Effector CD8-positive, alpha-beta T cell (primary cell): ENCODE measurements around the gene MSRB2.
"Not testable (repeated sequence)": the region's sequence is repeated elsewhere in the genome, so short reads cannot be mapped to it uniquely, and the experiment has no call there.

Experiments
- DNase-seq: peaks from one replicate; lab custom pipeline; 2025; lab: John Stamatoyannopoulos, UW
- total RNA-seq, 4 experiments: gene quantifications; one replicate each; lab custom pipeline; 2026; lab: John Stamatoyannopoulos, UW

MSRB2 gene
- 1.6 to 4.9 (median 2.3) reads per million in 4 experiments for total RNA-seq

DNA sequence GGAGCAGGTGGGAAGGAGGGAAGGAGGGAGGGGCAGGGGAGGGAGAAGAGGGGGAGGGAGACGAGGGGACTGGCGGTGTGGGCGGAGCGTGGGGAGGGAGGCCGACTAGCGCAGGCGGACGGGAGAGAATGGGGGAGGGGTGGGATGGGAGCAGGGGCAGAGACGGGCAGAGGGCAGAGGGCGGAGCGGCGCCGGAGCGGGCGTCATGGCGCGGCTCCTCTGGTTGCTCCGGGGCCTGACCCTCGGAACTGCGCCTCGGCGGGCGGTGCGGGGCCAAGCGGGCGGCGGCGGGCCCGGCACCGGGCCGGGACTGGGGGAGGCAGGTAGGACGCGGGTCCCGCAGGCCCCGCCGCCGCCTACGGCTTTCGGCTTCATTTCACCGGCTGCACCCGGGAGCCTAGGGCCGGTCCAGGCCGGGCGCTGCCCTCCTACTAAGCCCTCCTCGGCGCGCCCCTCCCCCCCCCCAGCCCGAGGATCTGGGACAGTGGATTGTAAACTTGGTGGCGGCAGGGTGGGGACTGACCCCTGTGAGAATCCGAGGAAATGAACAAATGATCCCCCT lies at the start of gene MSRB2:
Gene MSRB2, plus strand, starts transcription at position 176 of the 562 bp plus-strand sequence. Its CDS starts 30 bp downstream, at position 206.
- peak; percentile 62 for DNase-seq

DNA sequence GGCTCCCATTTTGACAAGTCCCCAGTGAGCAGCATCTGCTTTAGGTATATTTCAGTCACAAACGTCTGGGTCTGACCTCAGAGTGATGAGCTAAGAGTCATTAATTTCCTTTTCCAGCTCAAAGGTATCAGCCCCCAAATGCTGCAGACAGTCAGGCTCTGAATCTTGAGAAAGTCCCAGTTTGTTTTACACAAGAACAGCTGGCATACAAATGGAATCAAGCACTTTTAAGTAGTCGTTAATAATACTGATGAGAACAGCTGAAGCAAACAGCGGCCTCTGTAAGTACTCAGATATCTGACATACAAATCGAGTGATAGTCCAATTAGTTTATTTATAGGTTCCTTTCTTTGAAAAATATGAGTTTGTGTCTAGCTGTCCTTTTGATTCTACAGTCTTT lies 49.4 kb upstream of the MSRB2 start:
- DNase-seq: no peak

DNA sequence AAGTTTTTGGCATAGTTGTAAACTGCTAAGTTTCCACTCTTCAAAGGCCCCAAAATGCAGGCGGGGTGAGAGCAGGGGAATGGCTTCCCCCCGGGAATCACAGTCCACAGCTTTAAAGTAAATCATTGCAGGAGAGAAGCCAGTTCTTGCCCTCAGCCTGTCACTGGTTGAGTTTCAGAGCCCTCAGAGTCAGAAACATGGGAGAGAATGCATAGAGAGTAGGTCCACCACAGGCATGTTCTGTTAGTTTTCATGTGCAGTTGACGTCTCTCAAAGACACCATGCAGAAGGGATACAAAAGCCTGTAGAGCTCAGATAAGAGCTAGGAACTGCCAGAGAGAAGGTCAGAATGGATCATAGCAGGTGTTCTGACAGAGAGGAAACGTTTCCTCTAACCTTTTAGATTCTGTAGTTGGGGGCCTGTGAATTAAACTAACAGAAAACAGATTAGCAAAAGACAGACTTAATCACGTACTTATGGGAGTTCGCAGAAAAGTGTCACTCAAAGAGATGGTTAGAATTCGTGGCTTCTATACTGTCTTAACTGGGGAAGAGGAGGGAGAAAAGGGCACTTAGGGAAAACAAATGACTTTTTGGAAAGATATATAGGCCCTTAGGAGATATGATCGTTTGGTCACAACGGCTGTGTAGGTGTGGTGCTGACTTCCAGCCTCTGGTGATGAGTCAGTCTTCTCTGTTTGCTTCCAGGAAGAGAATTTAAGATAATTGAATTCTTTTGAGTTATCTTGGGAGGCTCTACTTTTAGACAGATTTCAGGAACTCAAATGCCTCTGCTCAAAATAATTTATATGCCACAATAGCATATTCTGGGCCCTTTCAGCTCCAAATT lies 48.0 kb upstream of the MSRB2 start:
- DNase-seq: no peak

DNA sequence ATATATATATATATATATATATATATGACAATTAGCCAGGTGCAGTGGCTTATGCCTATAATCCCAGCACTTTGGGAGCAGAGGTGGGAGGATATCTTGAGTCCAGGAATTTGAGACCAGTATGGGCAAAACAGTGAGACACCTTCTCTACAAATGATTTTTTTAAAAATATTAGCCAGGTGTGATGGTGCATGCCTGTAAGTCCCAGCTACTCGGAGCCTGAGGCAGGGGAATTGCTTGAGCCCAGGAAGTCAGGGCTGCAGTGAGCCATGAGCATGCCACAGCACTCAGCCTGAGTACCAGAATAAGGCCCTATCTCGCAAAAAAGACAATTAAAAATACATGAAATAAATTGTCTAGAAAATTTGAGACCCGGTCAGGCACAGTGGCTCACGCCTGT lies 47.2 kb upstream of the MSRB2 start:
- DNase-seq: no peak

DNA sequence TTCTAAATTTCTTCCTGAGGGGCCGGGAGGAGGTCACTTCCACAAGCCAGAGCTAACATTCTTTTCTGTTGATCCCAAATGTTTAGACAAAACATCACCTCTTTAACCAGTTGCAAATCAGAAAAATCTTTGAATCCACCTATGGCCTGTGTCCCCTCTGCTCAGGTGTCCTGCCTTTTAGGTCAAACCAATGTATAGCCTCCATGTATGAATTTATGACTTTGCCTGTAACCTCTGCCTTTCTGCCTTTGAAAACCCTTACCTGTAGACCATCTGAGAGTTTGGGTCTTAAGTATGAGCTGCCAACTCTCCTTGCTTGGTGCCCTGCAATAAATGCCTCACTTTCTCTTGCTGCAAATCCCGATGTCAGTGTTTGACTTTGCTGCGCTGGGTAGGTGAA lies 44.1 kb upstream of the MSRB2 start:
- no peak for DNase-seq

DNA sequence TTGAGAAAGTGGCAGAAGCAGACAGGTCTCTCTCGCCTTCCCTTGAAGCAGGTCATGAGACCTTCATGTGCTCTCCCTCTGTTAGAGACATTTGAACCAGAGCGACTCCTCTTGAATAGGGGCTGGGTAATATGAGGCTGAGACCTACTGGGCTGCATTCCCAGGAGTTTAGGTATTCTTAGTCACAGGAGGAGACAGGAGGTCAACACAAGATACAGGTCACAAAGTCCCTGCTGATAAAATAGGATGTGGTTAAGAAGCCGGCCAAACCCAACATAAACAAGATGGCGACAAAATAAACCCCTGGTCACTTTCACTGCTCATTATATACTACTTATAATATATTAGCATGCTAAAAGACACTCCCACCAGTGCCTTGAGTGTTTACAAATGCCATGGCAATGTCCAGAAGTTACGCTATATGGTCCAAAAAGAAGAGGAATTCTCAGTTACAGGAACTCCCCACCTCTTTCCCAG lies 43.5 kb upstream of the MSRB2 start:
- DNase-seq: no peak

DNA sequence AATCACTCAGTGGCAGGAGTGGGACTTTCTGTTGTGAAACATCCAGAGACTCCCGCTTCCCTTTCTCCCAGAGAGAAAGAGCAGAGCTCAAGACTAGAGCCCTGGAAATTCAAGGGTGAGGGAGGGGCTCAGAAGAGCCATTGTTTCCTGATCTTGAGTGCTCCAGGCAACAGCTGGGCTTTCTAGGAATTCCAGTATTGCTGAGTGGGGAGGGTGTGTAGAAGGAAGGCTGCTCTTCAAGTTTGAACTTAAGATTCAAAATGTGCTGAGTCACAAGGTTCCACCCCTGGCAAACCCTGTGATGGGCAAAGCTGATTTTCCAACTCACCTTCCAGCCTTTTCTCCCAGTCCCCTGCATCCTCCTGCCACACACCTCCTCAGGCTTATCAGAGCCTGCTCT lies 42.3 kb upstream of the MSRB2 start:
- DNase-seq: no peak

DNA sequence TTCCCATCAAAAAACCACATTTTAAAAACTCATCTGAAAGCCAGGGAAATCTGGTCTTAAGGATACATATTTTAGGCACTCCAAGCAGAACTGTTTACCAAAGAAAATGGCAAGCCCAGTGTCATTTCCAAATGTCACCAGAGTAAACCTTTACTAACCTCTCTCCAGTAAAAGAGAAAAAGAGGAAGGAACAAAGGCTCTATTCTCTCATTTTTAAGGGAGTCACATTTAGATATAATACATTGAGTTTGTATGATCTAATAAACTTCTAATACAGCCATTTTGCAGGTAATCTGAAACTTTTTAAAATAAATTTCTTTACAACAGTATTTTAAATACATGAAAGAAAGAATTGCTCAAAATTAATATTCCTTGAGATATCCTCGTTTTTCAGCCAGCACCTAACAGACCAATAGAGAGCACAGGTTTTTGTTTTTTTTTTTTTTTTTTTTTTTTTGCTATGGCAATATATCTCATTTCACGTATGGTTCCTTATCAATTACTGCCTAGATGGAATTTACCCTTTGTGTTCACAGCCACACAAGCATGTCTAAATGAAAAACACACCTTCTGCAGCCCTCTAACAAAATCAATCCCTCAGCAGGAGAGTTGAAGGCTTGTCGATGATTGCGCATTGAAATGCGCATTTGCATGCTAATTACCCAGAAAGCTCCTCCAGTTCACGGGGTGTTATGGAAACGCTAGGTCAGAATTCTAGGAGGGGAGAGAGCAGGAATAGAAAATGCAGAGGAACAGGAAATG lies 39.8 kb upstream of the MSRB2 start:
- no peak for DNase-seq

DNA sequence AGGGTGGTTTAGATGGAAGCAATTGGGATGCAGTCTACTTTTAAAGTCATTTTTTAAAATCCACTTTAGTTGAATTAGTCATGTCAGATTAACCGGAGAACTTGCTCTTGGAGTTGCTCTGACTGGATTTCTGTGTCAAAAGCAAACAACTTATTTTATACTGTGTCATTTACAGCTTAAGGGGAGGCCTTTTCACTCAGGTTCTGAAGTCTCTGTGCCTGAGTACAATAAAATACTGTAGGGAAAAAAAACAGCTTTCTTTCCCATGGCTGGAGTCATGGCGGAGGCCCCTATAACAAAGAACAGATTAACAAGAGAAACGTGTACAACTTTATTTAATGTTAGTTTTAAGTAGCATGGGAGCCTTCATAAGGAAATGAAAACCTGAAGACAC lies 39.2 kb upstream of the MSRB2 start:
- DNase-seq: no peak

DNA sequence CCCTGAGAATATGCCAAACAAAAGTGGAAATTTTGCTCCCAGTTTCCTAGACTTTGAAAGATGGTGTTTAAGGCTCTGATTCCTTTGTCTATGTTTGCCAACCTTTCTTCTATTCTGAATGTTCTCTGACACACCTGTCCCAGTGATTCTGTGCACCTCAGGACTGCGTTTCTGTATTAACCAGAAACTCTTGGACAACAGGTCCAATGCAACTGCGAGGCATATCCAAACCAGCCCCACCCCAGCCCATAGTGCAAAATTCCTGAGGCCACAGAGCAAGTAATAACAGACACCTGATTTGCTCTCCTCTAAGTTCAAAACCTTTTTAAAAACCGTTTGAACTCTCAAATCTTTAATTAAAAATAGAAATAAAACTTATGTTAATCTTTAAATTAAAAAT lies 37.0 kb upstream of the MSRB2 start:
- DNase-seq: no peak

DNA sequence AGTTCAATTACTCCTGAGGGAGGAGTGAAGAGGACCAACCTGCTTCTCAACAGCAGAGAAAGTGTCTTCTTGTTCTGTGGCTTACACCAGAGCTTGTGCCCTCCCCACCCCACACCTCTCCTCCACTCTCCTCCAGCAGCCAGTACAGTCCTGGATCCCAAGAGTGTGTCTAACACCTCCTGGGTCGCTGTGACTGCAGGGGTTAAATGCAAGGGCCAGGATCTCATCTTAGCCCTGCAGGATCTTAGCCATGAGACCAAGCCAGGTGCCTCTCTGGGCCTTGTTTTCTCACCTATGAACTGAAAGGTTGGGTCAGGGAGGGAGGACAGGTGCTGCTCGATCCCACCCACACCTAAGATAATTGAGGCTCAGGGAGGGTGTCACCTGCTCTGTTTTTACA lies 34.5 kb upstream of the MSRB2 start:
- DNase-seq: no peak

DNA sequence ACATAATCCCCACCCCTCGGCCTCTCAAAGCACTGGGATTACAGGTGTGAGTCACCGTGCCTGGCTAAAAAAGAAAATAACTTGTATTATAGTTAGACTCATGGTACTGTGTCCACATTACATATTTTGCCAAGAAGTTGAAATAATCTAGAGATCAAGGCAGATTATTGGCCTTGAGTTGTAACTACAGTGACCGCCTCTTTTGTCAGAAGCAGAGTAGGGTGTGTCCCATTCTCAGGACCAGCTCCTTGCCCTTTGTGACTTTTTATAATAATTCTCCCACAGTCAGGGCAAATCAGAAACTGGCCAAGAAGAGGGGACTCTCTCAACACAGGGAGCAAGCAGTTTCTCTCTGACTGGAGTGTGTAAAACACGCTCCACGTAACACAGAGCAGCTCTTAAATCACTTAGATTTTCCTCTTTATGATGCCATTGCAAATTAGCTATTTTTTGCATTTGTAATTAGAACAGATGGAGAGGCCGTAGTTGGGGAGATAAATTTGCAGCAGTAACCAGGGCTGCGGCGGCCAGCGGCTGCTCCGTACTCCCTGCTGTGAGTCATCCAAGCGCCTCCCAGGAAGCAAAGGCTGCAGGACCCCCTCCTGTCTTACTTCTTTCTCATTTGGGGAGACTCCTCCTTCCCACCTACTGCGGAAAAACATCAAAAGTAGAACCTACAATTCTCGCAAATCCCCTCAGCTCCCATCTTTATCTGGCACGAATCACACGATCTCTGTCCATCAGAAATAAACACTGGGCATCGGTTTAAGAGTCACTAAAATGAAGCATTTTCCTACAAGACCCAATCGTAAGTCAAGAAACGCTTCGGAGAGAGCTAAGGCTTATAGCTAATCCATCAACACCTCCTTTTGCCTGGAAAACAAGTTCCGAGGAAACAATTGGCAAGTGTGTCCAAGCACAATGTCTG lies 32.1 kb upstream of the MSRB2 start:
- no peak for DNase-seq

DNA sequence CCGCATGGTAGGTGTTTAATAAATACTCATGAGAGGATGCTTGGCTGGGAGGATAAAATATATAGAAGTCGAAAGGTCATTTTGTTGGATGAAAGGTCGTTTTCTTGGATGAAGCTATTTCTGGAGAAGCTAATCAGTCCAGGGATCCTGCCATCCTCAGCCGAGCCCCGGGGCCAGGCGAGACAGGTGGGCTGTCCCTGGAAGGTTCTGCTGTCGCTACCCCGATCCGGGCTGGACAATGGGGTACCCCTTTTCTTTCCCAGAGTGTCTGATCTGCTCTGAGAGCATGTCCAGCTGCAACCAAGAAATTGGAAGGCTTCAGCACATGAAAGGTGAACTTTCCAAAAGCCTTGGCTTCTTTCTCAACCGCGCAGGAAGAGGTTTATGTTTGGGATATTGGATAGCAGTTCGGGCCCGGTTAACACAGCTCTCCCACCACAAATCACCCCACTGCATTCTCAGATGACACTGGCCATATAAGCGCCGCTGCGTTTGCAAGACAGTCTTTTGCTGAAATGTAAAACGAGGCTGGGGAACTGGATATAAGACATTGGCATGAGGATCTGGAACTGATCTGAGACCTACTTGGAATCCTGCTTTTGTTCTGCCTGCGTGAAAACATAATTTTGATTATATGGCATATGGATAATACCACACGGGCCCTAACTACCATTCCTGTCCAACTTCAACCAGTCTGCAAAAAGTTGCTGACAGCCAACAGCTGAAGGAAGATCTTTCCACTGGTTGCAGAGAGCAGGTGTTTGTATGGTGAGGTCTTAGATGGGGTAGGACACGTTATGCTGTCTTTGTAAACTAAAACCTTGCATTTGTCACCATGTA lies 31.2 kb upstream of the MSRB2 start:
- no peak for DNase-seq

DNA sequence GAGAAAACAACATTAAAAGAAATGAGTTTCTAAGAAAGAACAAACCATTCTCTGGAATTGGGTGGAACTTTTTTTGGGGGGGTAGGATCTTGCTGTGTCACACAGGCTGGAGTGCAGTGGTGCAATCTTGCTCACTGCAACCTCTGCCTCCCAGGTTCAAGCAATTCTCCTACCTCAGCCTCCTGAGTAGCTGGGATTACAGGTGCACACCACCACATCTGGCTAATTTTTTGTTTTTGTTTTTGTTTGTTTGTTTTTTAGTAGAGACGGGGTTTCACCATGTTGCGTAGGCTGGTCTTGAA lies 30.6 kb upstream of the MSRB2 start:
- not testable (repeated sequence) for DNase-seq

DNA sequence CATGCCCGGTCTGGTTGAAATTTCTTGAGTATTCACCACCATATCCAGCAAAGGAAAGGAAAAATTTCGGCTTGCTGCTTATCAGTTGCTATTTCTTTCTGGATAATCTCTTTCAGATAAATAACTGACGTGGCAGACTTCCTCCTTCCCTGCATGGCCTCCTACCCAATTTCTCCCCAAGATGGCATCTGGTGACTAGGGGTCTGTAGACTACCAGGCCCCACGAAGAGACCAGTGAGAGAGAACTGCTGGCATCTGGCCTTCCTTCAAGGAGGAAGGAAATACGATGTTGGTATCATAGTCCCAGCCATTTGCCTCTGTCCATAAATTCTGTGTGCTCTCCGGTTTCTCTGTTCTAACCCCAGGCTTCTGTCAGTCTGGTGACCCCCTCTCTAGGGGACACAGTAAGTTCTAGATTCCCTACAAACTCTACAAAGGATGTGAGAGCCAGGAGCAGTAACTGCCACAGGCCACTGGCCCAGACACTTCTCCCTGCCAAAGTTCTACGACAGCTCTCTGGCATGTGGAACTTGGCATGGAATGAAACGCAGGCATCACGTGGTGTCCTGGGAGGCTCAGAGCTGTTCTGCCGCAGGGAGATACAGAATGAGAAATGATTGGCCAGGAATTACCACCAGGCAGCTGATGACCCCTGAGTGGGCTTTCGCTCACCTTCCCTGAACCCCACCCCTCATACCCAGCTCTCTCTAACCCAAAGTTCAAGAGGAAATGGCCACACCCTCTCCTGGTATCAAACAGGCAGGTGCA lies 30.0 kb upstream of the MSRB2 start:
- DNase-seq: no peak

DNA sequence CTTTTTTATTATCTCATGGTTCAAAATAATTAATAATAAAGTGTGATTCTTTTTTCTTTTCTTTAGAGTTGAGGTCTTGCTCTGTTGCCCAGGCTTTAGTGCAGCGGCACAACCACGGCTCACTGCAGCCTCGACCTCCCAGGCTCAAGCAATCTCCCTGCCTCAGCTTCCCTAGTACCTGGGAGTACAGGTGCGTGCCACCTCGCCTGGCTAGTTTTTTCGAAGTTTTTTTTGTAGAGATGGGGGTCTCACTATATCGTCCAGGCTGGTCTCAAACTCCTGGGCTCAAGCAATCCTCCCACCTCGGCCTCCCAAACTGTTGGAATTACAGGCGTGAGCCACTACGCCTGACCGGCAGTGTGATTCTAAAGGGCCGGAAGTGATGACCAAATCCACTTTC lies 28.0 kb upstream of the MSRB2 start:
- DNase-seq: no peak

DNA sequence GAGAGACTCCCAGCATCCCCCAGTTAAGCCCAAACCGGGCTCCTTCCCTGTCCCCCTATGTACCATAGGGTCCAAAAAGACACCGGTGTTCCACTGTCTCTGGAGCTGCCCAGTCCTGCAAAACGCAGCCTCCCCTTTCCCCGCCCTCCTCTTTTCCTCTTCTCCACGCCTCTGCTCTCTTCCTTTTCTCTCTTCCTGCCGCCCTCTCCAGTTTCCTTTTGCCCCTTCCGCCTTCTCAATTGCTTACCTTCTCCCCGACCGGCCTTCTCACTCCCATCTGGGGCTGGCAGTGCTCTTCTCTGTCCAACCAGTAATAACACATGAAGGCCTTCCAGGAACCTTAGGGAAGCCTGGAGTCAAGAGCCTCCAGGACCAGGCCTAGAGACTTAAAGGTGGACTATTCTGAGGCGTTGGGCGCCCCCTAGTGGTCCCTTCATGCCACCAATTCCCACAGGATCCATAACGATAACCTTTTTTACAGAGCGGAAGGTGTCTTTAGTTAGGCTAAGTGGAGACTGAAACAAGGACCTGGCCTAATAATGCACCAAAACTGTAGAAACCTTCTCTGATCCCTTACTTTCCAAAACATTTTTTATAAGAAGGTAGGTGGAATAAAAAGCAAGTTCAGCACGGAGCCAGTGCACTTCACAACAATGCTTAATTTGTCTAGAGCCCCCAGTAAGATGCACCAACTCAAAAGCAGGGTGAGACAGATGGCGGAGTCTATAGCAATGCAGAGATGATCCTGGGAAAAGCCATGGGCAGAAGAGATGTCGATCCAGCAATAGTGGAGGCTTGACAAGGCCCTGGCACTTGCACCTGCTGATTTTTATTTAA lies 27.2 kb upstream of the MSRB2 start:
- peak; percentile 53 for DNase-seq

DNA sequence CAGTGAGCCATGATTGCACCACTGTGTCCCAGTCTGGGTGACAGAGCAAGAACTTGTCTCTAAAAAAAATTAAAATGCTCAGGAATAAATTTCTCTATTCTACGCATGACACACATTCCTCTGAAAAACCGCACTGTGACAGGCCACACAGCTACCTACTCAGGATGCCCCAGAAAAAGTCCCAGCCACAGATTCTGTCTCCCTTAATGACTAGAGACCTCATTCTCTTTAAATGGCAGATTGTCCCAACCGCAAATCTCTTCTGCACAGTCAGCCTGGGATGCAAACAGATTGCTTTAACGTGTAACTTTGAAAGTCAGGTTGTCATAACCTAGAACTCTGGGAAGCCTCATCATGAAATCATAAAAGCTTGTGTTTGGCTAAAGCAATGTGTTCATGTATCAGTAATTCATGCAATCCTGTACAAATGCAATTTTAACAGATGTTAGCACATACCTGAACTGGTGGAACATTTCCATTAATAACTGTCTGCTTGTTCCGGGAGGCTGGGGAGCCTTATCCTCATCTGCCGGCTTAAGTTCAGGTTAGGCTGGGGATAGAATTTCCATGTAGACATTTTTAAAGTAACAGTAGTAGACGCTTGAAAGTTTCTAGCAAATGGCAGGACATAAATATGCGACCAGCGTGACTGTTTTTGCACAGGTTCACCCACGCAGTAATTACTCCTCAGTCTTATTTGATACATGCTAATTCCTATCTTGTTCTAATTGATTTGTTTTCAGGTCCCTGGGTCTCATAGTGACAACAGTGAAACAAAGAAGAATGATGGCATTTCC lies 26.2 kb upstream of the MSRB2 start:
- no peak for DNase-seq
